ENCODE results near the gene PKD1. TPM values are rescaled to one million over a fixed set of nuclear protein-coding genes. Genes with fewer than 3 reads are reported as not detected.
"Not testable (repeated sequence)": the region's sequence is repeated elsewhere in the genome, so short reads cannot be mapped to it uniquely, and the experiment has no call there.

PKD1 gene
- total and polyA plus RNA-seq, 7 donors = 10.6 to 372 (median 81.6) TPM

DNA sequence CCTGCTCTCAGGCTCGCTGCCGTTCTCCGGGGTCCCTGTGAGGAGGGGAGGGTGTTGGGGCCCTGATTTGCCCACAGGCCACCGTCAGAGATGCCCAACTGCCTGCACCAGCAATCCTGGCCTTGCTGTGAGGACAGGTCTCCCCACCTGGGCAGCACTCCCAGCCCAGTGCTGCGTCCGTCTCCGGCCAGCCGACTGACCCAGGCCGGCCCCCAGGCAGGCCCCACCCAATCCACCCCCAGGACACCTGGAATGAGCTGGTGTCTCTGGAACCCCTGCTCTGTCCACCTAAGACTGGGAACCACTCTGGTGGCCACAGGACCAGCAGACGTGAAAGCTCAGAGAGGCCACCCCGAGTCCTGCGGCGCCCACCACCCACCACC is 20.1 kb downstream of the PKD1 start:
- intact Hi-C loops (cut with DNase I) = no loop called here
- Histone ChIP-seq H3K27ac (no peak overlapping the region), H3K4me1 (peaks cover 0 to 30% (median 27%) of the 10 kb centered on the region in 4 donors), H3K36me3 (peaks cover 14 to 54% (median 37%) of the 10 kb centered on the region in 4 donors), H3K9me3 (no peaks in the 10 kb centered on the region), H3K27me3 (no peaks in the 10 kb centered on the region), H3K4me3 (no peak overlapping the region)
- no peak for DNase-seq
- 93 to 94% methylated on average over 13 of the region's 13 CpGs for WGBS, 2 donors
- no peak for TF ChIP-seq POLR2AphosphoS5 (IDR thresholded peaks at IDR 0.05)

DNA sequence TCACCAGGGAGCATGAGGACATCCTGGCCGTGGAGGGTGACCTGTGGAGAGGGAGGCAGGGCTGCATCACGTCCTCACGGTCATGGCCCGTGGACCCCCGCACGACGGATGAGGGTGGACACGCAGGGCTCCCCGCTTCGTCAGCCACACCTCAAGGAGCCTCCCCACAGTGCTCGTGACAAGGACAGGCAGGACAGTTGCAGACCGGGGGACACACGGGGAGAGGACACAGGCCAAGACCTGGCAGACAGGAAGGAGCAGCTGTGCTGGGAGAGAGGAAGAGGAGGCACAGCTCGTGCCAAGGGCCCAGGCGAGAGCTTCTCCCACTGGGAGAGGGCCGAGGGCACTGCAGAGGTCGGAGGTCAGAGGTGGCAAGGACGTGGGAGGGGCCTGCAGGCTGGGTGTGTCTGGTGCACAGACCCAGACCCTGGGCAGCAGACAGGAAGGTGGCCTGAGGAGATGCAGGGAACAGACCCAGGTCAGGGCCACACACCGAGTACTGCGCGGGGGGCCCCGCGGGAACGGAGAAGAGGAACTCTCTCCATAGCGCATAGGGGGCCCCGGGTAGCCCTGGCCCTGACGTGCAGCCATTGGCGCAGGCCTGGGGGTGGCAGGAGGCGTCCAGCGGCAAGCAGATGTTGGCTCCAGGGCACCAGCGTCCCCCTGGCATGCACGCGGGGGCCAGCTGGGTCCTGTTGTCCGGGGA is 20.7 kb downstream of the PKD1 start:
- Histone ChIP-seq H3K36me3 (peaks cover 14 to 60% (median 43%) of the 10 kb centered on the region in 4 donors), H3K4me1 (peaks cover 0 to 25% (median 22%) of the 10 kb centered on the region in 4 donors)
- H3K4me3 ChIP-seq; H3K27me3 ChIP-seq; DNase-seq; intact Hi-C loops (cut with DNase I); H3K27ac ChIP-seq; H3K9me3 ChIP-seq: not testable (repeated sequence)
- 90 to 93% methylated on average over 33 of the region's 34 CpGs for WGBS, 2 donors

DNA sequence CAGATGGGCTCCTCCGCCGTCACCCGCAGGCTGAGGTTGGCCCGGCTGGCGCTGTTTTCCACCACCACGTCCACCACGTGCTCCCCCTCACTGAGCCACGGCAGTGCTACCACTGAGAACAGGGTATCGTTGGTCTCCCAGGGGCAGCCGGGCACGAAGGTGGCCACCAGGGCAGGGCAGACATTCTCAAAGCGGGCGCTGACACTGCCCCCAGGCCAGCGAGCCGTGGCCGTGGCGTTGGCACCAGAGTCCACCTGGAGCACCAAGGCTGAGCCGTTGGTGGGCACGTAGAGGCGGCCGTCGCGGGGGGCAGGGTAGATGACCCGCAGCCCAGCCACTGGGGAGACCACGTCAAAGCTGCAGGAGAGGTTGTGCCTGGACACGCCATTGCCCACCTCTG is 21.5 kb downstream of the PKD1 start:
- intact Hi-C loops (cut with DNase I); H3K27me3 ChIP-seq; H3K27ac ChIP-seq; H3K4me3 ChIP-seq; H3K9me3 ChIP-seq; DNase-seq: not testable (repeated sequence)
- peaks cover 14 to 68% (median 50%) of the 10 kb centered on the region in 4 donors for H3K36me3 ChIP-seq
- H3K4me1 ChIP-seq = peaks cover 0 to 25% (median 21%) of the 10 kb centered on the region in 4 donors
- WGBS, 2 donors = 95 to 96% methylated on average over 26 of the region's 26 CpGs

DNA sequence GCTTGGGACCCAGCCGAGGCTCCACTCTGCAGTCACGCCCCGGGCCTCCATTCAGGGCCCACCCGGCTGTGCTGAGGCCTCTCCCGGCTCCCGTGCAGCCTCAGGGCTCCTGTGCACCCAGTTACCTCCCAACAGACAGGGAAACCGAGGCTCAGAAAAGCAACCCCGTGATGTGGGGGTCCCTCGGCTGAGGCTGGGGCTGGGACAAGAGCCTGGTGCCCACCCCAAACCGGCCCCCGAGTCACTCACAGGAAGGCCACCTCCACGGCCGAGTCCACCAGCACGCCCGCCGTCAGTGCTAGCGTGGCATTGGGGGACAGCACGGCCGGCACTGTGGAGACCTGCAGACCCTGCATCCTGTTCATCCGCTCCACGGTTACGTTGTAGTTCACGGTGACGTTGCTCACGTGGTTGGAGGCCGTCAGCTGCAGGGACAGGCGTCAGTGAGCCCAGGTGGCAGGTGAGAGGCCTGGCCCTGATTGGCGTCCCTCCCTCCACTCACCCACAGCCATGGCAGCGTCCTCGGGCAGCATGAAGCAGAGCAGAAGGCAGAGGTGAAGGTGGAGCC is 23.1 kb downstream of the PKD1 start:
- DNase-seq; intact Hi-C loops (cut with DNase I); H3K27ac ChIP-seq; H3K4me3 ChIP-seq; H3K27me3 ChIP-seq; H3K9me3 ChIP-seq: not testable (repeated sequence)
- Histone ChIP-seq H3K36me3 (peaks cover 14 to 84% (median 62%) of the 10 kb centered on the region in 4 donors), H3K4me1 (peaks cover 0 to 14% (median 13%) of the 10 kb centered on the region in 4 donors)
- peak in 1 of 4 donors; percentile 40 for TF ChIP-seq POLR2AphosphoS5 (IDR thresholded peaks at IDR 0.05)
- WGBS, 2 donors = 81 to 88% methylated on average over 30 of the region's 30 CpGs

DNA sequence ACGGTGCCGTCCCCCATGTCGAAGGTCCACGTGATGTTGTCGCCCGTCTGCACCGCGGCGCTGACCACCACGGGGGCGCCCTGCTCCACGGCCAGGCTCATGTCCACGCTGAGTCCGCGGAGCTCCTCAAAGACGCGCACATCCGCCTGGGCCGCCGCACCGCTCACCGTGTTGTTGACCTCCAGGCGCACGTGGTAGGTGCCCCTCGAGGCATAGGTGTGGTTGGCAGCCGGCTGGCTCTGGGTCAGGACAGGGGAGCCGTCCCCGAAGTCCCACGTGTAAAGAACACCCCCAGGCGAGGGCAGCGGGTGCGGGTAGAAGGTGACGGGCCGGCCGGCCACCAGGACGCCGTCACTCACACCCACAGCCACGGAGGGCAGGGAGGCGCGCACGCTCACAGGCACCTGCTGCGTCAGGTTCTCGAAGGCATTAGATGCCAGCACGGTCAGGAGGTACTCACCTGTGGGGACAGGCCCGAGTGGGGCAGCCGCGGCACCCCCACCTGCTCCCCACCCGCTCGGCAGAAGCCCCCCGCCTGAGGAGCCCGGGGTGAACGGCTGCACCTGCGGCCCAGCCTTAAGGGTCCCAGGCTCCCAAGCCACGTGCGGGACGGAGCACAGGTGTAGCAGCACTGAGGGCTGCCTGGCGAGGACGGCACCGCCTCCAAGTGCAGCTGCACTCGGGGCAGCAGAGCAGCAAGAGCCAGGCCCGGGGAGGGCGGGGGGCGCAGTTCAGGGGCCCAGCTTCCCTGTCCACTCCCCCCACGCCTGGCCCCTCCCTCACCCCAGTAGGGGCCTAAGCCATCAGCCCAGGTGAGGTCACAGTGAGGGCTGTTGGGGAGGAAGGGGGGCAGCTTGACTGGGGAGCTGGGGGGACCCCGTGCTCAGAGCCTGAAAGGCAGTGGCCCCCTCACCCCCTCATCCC is 24.0 kb downstream of the PKD1 start:
- H3K9me3 ChIP-seq; H3K27ac ChIP-seq; intact Hi-C loops (cut with DNase I); DNase-seq; H3K4me1 ChIP-seq; H3K4me3 ChIP-seq; H3K27me3 ChIP-seq: not testable (repeated sequence)
- 95 to 96% methylated on average over 65 of the region's 65 CpGs for WGBS, 2 donors
- H3K36me3 ChIP-seq = peaks cover 14 to 93% (median 61%) of the 10 kb centered on the region in 4 donors

DNA sequence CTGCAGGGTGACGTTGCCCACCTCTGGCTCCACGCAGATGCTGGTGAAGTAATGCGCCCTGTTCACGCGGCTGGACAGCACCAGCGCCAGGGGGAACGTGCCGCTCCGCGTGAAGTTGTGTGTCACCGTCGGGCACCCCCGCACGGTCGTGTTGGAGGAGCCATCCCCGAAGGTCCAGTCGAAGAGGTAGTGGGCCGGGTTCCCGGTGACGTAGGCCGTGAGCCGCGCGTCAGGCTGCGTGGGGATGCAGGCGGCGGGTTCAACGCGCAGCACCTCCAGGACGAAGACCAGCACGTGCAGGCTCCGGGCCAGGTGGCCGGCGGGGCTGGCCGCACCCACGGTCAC is 24.7 kb downstream of the PKD1 start:
- H3K4me3 ChIP-seq; H3K27ac ChIP-seq; H3K9me3 ChIP-seq; H3K27me3 ChIP-seq; H3K4me1 ChIP-seq; DNase-seq; intact Hi-C loops (cut with DNase I): not testable (repeated sequence)
- WGBS, 2 donors = 96 to 97% methylated on average over 36 of the region's 36 CpGs
- H3K36me3 ChIP-seq = peaks cover 19 to 95% (median 65%) of the 10 kb centered on the region in 4 donors

DNA sequence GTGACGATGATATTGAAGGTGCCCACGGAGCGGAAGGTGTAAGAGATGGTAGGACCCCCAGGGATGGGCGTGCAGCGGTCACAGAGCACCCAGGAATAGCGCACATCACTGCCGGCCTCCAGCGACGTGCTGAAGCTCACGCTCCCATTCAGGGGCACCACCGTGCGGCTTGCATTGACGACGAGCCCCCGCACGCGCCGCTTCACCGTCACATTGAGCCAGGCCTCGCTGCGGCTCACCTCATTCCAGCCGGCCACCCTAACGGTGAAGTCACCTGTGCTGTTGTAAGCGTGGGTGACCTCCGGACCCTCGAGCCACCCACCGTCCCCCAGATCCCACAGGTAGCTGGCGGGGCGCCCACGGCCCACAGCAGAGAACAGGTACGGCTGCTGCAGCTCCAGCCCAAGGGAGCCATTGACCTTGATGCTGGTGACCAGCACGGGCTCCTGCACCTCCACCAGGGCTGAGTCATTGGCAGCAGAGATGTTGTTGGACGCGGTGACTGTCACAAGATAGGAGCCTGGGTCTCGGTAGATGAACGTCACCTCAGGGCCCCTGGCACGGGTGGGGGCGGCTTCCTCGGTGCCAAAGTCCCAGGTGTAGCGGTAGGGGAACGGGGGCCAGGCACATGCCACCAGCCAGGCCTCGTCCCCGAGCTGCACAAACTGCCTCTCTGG is 25.2 kb downstream of the PKD1 start:
- WGBS, 2 donors = 95 to 96% methylated on average over 43 of the region's 43 CpGs
- H3K4me1 ChIP-seq; H3K27me3 ChIP-seq; DNase-seq; H3K27ac ChIP-seq; H3K9me3 ChIP-seq; intact Hi-C loops (cut with DNase I); H3K4me3 ChIP-seq: not testable (repeated sequence)
- H3K36me3 ChIP-seq = peaks cover 24 to 97% (median 71%) of the 10 kb centered on the region in 4 donors

DNA sequence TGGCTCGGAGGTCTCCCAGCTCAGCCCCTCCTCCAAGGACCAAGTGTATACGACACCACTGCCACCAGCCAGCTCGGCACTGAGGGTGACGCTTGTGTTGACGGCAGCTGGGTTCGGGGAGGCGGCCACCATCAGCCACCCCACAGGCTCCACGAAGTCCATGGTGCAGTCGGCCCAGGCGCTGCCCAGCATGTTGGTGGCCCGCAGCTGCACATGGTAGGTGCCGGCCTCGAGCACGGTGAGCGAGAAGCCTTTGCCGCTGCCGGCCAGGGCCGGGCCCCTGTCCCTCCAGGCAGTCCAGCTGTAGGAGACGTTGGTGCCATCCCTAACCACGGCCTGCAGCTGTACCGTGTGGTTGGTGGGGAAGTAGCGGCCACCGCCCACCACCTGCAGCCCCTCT is 25.8 kb downstream of the PKD1 start:
- peaks cover 28 to 97% (median 73%) of the 10 kb centered on the region in 4 donors for H3K36me3 ChIP-seq
- H3K27me3 ChIP-seq; H3K9me3 ChIP-seq; H3K4me3 ChIP-seq; H3K27ac ChIP-seq; H3K4me1 ChIP-seq; DNase-seq; intact Hi-C loops (cut with DNase I): not testable (repeated sequence)
- WGBS, 2 donors = 90 to 93% methylated on average over 23 of the region's 23 CpGs

DNA sequence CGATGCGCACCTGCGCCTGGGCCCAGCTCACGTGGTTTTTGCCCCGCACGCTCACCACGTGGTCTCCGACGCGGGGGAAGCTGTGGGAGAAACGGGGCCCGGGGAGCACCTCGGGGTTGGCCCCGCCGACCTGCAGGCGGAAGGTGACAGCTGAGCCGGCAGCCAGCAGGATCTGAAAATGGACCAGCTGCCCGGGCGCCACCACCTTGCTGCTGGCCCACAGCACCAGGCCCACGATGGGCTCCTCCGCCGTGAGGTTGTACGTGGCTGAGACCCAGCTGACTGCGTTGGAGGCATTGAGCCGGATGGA is 26.5 kb downstream of the PKD1 start:
- H3K4me3 ChIP-seq; H3K27me3 ChIP-seq; H3K27ac ChIP-seq; H3K9me3 ChIP-seq; DNase-seq; intact Hi-C loops (cut with DNase I); H3K4me1 ChIP-seq: not testable (repeated sequence)
- WGBS, 2 donors = 93 to 96% methylated on average over 25 of the region's 25 CpGs
- H3K36me3 ChIP-seq = peaks cover 24 to 92% (median 71%) of the 10 kb centered on the region in 4 donors

DNA sequence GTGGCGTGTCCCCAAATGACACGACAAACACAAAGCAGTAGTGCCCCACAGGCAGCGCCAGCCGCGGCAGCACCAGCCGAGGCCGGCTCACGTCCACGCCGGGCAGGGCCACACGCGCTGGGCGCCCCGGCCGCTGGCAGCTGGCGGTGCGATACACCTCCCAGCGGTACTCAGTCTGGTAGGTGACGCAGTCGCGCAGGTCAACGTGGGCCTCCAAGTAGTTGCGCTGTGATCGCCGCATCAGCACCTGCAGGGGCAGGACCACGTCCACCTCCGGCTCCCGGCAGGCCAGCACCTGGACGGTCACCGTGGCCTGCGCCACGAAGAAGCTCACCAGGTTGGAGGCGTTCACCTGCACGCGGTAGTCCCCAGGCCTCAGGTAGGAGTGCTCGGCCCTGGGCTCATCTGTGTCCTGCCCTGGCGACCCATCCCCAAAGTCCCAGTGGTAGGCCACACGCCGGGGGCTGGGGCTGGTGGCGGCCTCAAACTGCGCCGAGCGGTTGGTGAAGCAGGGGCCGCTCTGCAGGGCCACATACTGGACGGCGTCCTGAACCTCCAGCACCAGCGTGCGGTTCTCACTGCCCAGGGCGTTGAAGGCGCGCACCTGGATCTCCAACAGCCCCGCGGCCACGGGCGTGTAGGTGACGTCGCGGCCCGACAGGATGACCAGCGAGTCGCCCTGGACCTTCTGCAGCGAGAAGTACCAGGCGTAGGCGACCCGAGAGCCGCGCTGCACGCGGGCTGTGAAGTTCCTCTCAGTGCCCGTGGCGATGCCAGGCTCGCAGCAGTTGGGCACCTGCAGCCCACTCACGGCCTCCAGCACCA is 27.0 kb downstream of the PKD1 start:
- H3K27ac ChIP-seq; H3K4me3 ChIP-seq; intact Hi-C loops (cut with DNase I); H3K4me1 ChIP-seq; DNase-seq; H3K9me3 ChIP-seq; H3K27me3 ChIP-seq: not testable (repeated sequence)
- peaks cover 18 to 88% (median 65%) of the 10 kb centered on the region in 4 donors for H3K36me3 ChIP-seq
- 97 to 98% methylated on average over 73 of the region's 73 CpGs for WGBS, 2 donors

DNA sequence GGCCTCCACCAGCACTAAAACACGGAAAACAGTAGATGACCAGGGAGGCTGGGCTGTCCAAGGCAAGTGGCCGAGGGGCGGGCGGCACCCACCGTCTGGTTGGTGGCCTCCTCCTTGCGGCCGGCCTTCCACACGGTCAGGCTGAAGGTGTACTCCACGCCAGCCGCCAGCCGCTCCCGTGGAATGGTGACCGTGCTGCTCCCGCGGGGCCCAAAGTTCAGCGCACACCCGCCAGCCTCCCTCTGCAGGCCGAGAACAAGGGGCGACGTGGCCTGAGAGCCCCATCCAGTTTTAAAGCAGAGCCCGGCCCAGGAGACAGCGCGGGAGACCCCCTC is 27.9 kb downstream of the PKD1 start:
- H3K4me3 ChIP-seq; H3K9me3 ChIP-seq; intact Hi-C loops (cut with DNase I); DNase-seq; H3K27me3 ChIP-seq; H3K4me1 ChIP-seq: not testable (repeated sequence)
- Histone ChIP-seq H3K36me3 (peaks cover 14 to 88% (median 66%) of the 10 kb centered on the region in 4 donors), H3K27ac (peak overlapping the region in 1 of 4 donors; percentile 34)
- WGBS, 2 donors = 95 to 97% methylated on average over 23 of the region's 23 CpGs

All from sigmoid colon (tissue), 7 donors.